LNCaP clone FGC (cell line): ENCODE results near the gene PKDREJ.

Experiments
- DNase-seq: peaks from one replicate; pipeline ENCODE4 v3.0.0-alpha.2; 2011; ENCODE audit warnings: low read depth
- H3K4me3 ChIP-seq: 2 replicates; pipeline ENCODE4 v1.5.1; 2011; ENCODE audit warnings: mild to moderate bottlenecking, low read depth, low read length, control low read depth
- TF ChIP-seq, protein P1 (sequence below): IDR thresholded peaks from 2 replicates; pipeline ENCODE4 v1.5.1; 2012; ENCODE audit warnings: mild to moderate bottlenecking; ENCODE audit not compliant: control insufficient read depth, insufficient read depth; ENCODE audit errors: extremely low read depth

The PKDREJ gene

DNA sequence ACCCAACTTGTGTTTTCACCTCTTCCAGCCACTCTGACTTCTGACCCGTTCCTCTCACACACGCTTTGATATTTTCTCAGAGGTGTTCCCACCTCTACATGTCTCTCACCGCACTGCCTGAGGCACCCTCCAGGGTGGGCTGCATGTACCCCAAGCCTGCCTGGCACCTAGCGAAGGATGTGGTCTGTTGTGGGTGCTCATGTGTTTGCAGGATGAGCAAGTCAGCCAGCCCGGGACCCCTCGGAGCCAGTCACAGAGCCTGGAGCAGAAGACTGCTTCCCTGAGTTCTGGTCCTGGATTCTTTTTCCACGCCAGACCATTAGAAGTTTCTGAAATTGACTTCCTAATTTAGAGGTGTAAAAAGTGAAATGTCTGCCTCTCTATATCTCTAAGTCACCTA, 37.3 kb upstream of the PKDREJ start:
- H3K4me3 ChIP-seq = no peak overlapping the region

GRCh38 chr22:46299101-46299500, 36.0 kb upstream of the PKDREJ start:
- DNase-seq = no peak
- H3K4me3 ChIP-seq = no peak overlapping the region

More for the DNA sequence above, 37.3 kb upstream of the PKDREJ start:
- DNase-seq = no peak
- TF ChIP-seq, protein P1, sequence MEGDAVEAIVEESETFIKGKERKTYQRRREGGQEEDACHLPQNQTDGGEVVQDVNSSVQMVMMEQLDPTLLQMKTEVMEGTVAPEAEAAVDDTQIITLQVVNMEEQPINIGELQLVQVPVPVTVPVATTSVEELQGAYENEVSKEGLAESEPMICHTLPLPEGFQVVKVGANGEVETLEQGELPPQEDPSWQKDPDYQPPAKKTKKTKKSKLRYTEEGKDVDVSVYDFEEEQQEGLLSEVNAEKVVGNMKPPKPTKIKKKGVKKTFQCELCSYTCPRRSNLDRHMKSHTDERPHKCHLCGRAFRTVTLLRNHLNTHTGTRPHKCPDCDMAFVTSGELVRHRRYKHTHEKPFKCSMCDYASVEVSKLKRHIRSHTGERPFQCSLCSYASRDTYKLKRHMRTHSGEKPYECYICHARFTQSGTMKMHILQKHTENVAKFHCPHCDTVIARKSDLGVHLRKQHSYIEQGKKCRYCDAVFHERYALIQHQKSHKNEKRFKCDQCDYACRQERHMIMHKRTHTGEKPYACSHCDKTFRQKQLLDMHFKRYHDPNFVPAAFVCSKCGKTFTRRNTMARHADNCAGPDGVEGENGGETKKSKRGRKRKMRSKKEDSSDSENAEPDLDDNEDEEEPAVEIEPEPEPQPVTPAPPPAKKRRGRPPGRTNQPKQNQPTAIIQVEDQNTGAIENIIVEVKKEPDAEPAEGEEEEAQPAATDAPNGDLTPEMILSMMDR = no peak

GRCh38 chr22:46297151-46297812, 34.1 kb upstream of the PKDREJ start:
- peak overlapping the region; percentile 79 for H3K4me3 ChIP-seq
- TF ChIP-seq, protein P1 = no peak
- no peak for DNase-seq

More at GRCh38 chr22:46299101-46299500, 36.0 kb upstream of the PKDREJ start:
- TF ChIP-seq, protein P1 = no peak

DNA sequence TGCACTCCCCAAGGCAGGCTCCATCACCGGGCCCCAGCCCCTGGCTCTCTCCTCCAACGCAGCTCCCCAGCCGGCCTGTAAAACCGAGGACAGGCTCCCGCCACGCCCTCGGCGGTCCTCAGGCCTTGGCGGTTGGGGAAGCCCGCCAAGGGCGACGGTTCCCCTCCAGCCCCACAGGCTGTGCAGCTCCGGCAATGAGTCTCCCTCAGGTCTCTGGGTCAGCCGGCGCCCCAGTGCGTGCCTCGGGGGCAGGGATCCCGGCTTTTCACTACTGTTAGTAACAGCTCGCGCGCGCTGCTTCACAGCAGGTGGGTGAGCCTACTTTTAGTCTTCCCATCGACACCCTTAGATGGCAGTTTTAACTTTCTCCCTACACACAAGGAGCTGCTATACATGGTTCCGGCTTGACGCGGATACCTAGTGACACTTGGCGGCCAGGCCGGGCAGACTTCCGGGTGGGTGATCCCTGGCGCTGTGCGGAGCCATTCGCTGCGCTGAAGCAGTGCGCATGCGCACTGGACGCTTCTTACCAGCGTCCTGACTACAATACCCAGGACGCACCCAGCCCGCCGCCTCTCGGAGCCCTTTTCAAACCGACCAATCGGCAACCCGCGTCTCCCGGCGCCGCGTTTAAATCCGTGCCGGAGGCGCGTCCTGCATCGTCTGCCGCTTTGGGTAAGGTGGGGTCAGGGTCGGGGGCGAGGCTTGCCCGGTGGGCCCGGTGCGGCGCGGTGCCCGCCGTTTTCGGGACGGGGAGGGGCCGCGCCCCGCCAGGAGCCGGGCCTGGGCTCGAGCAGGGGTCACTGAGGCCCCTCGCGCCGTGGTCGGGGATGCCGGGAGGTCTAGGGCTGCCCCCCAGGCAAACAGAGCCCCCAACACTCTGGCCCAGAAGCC, 33.4 kb upstream of the PKDREJ start, which contains the start of gene GTSE1:
Gene GTSE1, plus strand, starts transcription at position 614 of the 894 bp plus-strand sequence. CDS start 531 bp downstream, outside the sequence.
- DNase-seq = peak; percentile 89
- TF ChIP-seq, protein P1 = peak; percentile 24; the same call in 1 of the 2 replicates
- peak within 1 kb of the TSS; percentile 79 for H3K4me3 ChIP-seq

- no peak for DNase-seq
These were observed 32.3 kb upstream of the PKDREJ start for GRCh38 chr22:46295277-46295971.

DNA sequence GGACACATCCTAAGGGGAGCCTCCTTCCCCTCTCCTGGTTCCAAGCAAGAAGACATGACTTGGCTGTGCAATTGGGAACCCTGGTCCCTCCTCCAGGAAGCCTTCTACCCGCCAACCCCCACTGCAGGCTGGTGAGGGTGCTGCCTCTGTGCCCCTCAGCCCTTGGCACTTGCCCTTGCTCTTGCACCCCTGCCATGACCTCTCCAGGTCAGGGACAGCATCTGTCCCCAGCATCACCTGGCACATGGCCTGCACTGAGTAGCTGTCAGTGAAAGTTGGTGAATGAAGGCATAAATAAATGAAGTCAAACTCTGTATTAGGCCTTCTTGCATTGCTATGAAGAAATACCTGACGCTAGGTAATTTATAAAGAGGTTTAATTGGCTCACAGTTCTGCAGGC, 31.6 kb upstream of the PKDREJ start:
- no peak for DNase-seq
- TF ChIP-seq, protein P1 = no peak

More at GRCh38 chr22:46295277-46295971, 32.3 kb upstream of the PKDREJ start:
- peak overlapping the region; percentile 79 for H3K4me3 ChIP-seq
- TF ChIP-seq, protein P1 = no peak

More for the DNA sequence above, 31.6 kb upstream of the PKDREJ start:
- no peak overlapping the region for H3K4me3 ChIP-seq
